ENCODE measurements around the gene HOXB8.

- no peak for TF ChIP-seq POLR2AphosphoS5 (IDR thresholded peaks at IDR 0.05)
- TF ChIP-seq CTCF (IDR thresholded peaks at IDR 0.05), result no peak
Observed at GRCh38 chr17:48568499-48569239, 46.4 kb downstream of the HOXB8 start.

Measured in prostate gland (tissue), 2 donors.